ENCODE measurements around the gene RIN3.

GRCh38 chr14:92724516-92725340, 211.1 kb downstream of the RIN3 start:
- TF ChIP-seq POLR2A (IDR thresholded peaks at IDR 0.05): no peak
- TF ChIP-seq, protein P1, sequence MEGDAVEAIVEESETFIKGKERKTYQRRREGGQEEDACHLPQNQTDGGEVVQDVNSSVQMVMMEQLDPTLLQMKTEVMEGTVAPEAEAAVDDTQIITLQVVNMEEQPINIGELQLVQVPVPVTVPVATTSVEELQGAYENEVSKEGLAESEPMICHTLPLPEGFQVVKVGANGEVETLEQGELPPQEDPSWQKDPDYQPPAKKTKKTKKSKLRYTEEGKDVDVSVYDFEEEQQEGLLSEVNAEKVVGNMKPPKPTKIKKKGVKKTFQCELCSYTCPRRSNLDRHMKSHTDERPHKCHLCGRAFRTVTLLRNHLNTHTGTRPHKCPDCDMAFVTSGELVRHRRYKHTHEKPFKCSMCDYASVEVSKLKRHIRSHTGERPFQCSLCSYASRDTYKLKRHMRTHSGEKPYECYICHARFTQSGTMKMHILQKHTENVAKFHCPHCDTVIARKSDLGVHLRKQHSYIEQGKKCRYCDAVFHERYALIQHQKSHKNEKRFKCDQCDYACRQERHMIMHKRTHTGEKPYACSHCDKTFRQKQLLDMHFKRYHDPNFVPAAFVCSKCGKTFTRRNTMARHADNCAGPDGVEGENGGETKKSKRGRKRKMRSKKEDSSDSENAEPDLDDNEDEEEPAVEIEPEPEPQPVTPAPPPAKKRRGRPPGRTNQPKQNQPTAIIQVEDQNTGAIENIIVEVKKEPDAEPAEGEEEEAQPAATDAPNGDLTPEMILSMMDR (IDR thresholded peaks at IDR 0.05): no peak

Measured in adrenal gland (tissue), 5 donors.